Panc1 (cell line): ENCODE measurements around the gene RSU1. TPM values are rescaled to one million over a fixed set of nuclear protein-coding genes. Genes with fewer than 3 reads are reported as not detected.

ENCODE experiments used
- ATAC-seq: fragments of 200-7000 bp; cut with Tn5 transposase; 2 replicates; pipeline ENCODE4 v1.9.1; 2020; ENCODE audit warnings: mild to moderate bottlenecking, moderate library complexity
- BruUV-seq: library from RNA; stranded (reverse); fragments of 400-500 nt; replicated peaks from 2 replicates; lab custom pipeline; 2021; lab: Mats Ljungman, UMichigan
- CTCF ChIA-PET: fragments of 300-600 bp; sonication (Branson Sonifier 250); formaldehyde crosslinking; loops from one replicate; lab custom pipeline; 2022; ENCODE audit warnings: antibody characterized with exemption; lab: Charles Lee
- POLR2A ChIA-PET: fragments of 300-600 bp; sonication (Branson Sonifier 250); formaldehyde crosslinking; loops from one replicate; lab custom pipeline; 2022; ENCODE audit warnings: antibody characterized with exemption; lab: Charles Lee
- DNase-seq: peaks from one replicate; pipeline ENCODE4 v3.0.0-alpha.2; 2010; ENCODE audit warnings: low read depth, low spot score
- H3K27ac ChIP-seq: 2 replicates; pipeline ENCODE4 v1.5.1; 2011; ENCODE audit warnings: mild to moderate bottlenecking, low read length, inconsistent platforms
- H3K27me3 ChIP-seq: fragments of 200-500 bp; sonication (Bioruptor generic); 2 replicates; pipeline ENCODE4 v1.6.0; 2014; ENCODE audit warnings: low read length, inconsistent platforms; ENCODE audit not compliant: control insufficient read depth, insufficient read depth
- H3K36me3 ChIP-seq: fragments of 200-500 bp; sonication (Bioruptor generic); 2 replicates; pipeline ENCODE4 v1.5.1; 2014; ENCODE audit warnings: inconsistent platforms, mild to moderate bottlenecking, low read length, moderate library complexity; ENCODE audit not compliant: control insufficient read depth, insufficient read depth
- H3K4me1 ChIP-seq: 2 replicates; pipeline ENCODE4 v1.5.1; 2011; ENCODE audit warnings: inconsistent platforms, mild to moderate bottlenecking, low read length, moderate library complexity; ENCODE audit not compliant: control insufficient read depth, insufficient read depth
- H3K4me3 ChIP-seq, 2 experiments: 2 replicates each; pipeline ENCODE4 v1.5.1; 2011 to 2012; ENCODE audit warnings: low read depth in 2 of 2, low read length in 2 of 2, mild to moderate bottlenecking in 2 of 2, inconsistent platforms in 1 of 2, moderate library complexity in 1 of 2
- H3K9me3 ChIP-seq: fragments of 200-500 bp; sonication (Bioruptor generic); 2 replicates; pipeline ENCODE4 v1.5.1; 2014; ENCODE audit warnings: low read depth, mild to moderate bottlenecking, inconsistent platforms, low read length, moderate library complexity; ENCODE audit not compliant: control insufficient read depth, insufficient read depth
- CTCF ChIP-seq: fragments of 450-650 bp; IDR thresholded peaks from 2 replicates; pipeline ENCODE4 v1.5.1; 2017; ENCODE audit warnings: mild to moderate bottlenecking
- POLR2AphosphoS5 ChIP-seq: IDR thresholded peaks from 2 replicates; pipeline ENCODE4 v1.6.1; 2012; ENCODE audit warnings: mild to moderate bottlenecking, low read depth, low read length, moderate library complexity
- REST ChIP-seq, 2 experiments: IDR thresholded peaks; 2 replicates each; pipeline ENCODE4 v1.6.1; 2011 to 2012; ENCODE audit warnings: low read depth in 2 of 2, control low read depth in 1 of 2, low read length in 1 of 2, mild to moderate bottlenecking in 1 of 2, moderate library complexity in 1 of 2; ENCODE audit not compliant: insufficient read depth in 1 of 2
- SIN3A ChIP-seq: IDR thresholded peaks from 2 replicates; pipeline ENCODE4 v1.6.1; 2012; ENCODE audit warnings: low read depth, mild to moderate bottlenecking, low read length, moderate library complexity, borderline replicate concordance; ENCODE audit not compliant: insufficient read depth
- TCF7L2 ChIP-seq: IDR thresholded peaks from 2 replicates; pipeline ENCODE4 v1.6.1; 2011; ENCODE audit warnings: mild to moderate bottlenecking, low read depth, low read length, inconsistent platforms
- in situ Hi-C: cut with HindIII; loops from 2 replicates; pipeline ENCODE4 v1.10.0; 2016; ENCODE audit warnings: low sequenced_read_pairs, low pct_unique_long_range_greater_than_20kb
- intact Hi-C: fragments of 100-400 bp; cut with micrococcal nuclease; formaldehyde crosslinking; loops from one replicate; pipeline ENCODE4 v1.10.0; 2022; ENCODE audit not compliant: unreplicated experiment
- total RNA-seq: library from RNA; stranded (reverse); gene quantifications from one replicate; pipeline ENCODE4 v1.2.1, GENCODE V29; 2021; ENCODE audit not compliant: unreplicated experiment

RSU1 gene
- total RNA-seq, 1 experiment from 2014 or later, result 55.6 TPM

DNA sequence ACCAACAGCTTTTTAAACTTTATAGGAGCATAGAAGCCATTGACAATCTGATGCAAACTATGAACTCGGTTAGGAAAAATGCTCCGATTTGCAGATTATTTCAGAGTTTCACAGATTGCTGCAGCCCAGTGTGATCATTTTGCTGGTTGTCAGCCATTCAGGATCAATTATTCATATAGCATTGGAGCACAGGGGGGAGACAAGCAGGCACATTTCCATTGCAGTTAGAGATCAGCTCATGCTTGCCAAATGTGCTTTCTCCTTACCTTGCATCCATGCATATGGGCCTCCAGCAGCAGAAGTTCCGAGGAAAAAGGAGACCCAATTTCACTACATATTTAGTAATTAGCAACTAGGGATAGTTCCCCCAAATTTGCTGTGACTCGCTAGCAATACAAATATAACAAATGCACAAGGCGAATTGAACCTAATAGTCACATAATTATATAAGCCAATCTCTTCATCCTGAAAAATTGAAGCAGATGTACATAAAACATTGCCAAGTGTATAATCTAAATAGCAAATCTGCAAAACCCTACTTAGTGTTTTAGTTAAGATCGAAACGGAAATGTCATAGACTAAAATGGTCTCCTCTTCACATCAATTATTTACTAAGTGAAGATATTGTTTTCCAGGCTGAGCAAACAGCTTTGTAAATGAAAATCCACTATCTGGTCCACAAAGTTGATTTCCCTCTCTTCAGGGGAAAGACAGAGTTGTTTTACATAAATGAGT lies 49.5 kb upstream of the RSU1 start:
- POLR2A ChIA-PET, result no interaction called here
- ATAC-seq, result no peak
- H3K27ac ChIP-seq, result no peak overlapping the region
- intact Hi-C loops (no loop called here), in situ Hi-C loops (no loop called here)
- TF ChIP-seq POLR2AphosphoS5, result no peak
- TF ChIP-seq CTCF, result no peak
- TF ChIP-seq SIN3A, result no peak
- no peak for TF ChIP-seq REST (IDR thresholded peaks at IDR 0.05; ENCODE audit: insufficient read depth in 1 of 2, low read depth in 2 of 2, low read length in 1 of 2)
- no peak for TF ChIP-seq TCF7L2
- no peak for DNase-seq
- peaks cover 12% of the 10 kb centered on the region for H3K4me1 ChIP-seq
- H3K9me3 ChIP-seq, result no peaks in the 10 kb centered on the region
- no TSS peak for BruUV-seq
- H3K27me3 ChIP-seq, result no peaks in the 10 kb centered on the region
- CTCF ChIA-PET, result no interaction called here
- no peak overlapping the region for H3K4me3 ChIP-seq
- no peaks in the 10 kb centered on the region for H3K36me3 ChIP-seq

- TF ChIP-seq TCF7L2, result no peak
- TF ChIP-seq SIN3A, result no peak
- no peak for TF ChIP-seq POLR2AphosphoS5
- TF ChIP-seq CTCF, result no peak
- no peak for TF ChIP-seq REST (IDR thresholded peaks at IDR 0.05; ENCODE audit: insufficient read depth in 1 of 2, low read depth in 2 of 2, low read length in 1 of 2)
- intact Hi-C loops (no loop called here), in situ Hi-C loops (no loop called here)
- ATAC-seq (no peak), DNase-seq (no peak)
- no peaks in the 10 kb centered on the region for H3K9me3 ChIP-seq
- H3K4me1 ChIP-seq, result peaks cover 12% of the 10 kb centered on the region
- H3K27me3 ChIP-seq, result no peaks in the 10 kb centered on the region
- ChIA-PET CTCF (no interaction called here), POLR2A (no interaction called here)
- no peak overlapping the region for H3K27ac ChIP-seq
- BruUV-seq, result no TSS peak
- H3K36me3 ChIP-seq, result no peaks in the 10 kb centered on the region
- no peak overlapping the region for H3K4me3 ChIP-seq
Measured at GRCh38 chr10:16865766-16866165, 48.5 kb upstream of the RSU1 start.
